Epithelial cell of esophagus (primary cell): ENCODE data around the gene PPP2R3A.

Experiments
- DNase-seq: peaks from one replicate; pipeline ENCODE4 v3.0.0; 2010; ENCODE audit warnings: low read depth
- H3K4me3 ChIP-seq: 2 replicates; pipeline ENCODE4 v1.5.1; 2011; ENCODE audit warnings: mild to moderate bottlenecking, low read length, control low read depth
- CTCF ChIP-seq: IDR thresholded peaks from 2 replicates; pipeline ENCODE4 v1.5.1; 2011; ENCODE audit warnings: low read depth, mild to moderate bottlenecking, low read length, control low read depth, inconsistent platforms; ENCODE audit not compliant: insufficient read depth; ENCODE audit errors: missing control alignments

Gene PPP2R3A

GRCh38 chr3:135994708-135995337 is 29.3 kb downstream of the PPP2R3A start:
- DNase-seq: no peak
- no peak overlapping the region for H3K4me3 ChIP-seq
- TF ChIP-seq CTCF: no peak

DNA sequence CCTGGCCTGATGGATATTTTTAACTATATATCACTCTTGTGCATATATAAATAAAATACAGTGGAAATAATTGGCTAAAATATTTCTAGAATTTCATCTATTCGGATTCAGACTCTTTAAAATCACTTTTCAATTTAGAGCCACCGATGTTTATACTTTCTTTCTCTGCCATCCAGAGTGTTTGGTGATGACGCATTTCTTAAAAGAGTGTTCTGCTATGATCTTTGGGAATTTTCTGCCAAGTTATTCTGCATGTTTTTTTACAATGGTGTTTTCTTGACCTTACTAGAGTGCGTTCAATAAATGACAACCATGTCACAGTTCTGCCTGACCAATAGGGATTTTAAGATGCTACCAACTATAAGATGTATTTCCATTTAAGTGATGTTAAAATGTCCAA is 30.2 kb downstream of the PPP2R3A start:
- no peak for TF ChIP-seq CTCF
- H3K4me3 ChIP-seq: no peak overlapping the region
- DNase-seq: no peak

- DNase-seq: no peak
- no peak for TF ChIP-seq CTCF
- no peak overlapping the region for H3K4me3 ChIP-seq
Measured at GRCh38 chr3:135997554-135998320, 32.2 kb downstream of the PPP2R3A start.

GRCh38 chr3:136008221-136008620 is 42.7 kb downstream of the PPP2R3A start:
- H3K4me3 ChIP-seq: no peak overlapping the region
- no peak for DNase-seq
- no peak for TF ChIP-seq CTCF

GRCh38 chr3:136008732-136009470 is 43.4 kb downstream of the PPP2R3A start:
- DNase-seq: no peak
- no peak for TF ChIP-seq CTCF
- H3K4me3 ChIP-seq: no peak overlapping the region

DNA sequence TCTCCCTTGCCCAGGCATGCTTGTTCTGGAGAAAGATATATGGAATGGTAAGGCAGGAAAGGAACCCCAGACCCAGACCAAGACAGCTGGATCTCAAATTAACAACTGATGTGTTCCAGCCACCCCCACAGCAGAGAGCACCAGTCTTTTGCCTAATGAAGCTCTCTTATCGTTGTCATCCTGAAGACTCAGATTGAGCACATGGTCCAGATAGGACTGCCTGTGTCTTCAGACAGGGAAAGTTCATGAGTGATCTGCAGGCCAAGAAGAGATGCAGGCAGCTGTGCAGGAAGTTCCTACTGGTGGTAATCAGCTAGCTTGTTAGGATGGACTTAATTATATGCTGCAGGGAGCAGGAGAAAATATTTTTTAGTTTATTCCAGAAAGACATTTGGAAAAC is 53.3 kb downstream of the PPP2R3A start:
- H3K4me3 ChIP-seq: no peak overlapping the region
- TF ChIP-seq CTCF: no peak
- DNase-seq: no peak
